WERI-Rb-1 (cell line): ENCODE results near the gene C19orf18.

ENCODE experiments used
- DNase-seq: peaks from one replicate; pipeline ENCODE4 v3.0.0-alpha.2; 2020
- H3K27ac ChIP-seq: fragments of 250-450 bp; sonication (Bioruptor Pico); 2 replicates; pipeline ENCODE4 v1.5.1; 2020; ENCODE audit warnings: mild to moderate bottlenecking, moderate library complexity
- H3K27me3 ChIP-seq: fragments of 250-450 bp; sonication (Bioruptor Pico); 2 replicates; pipeline ENCODE4 v1.5.1; 2021; ENCODE audit warnings: mild to moderate bottlenecking, low read depth, moderate library complexity; ENCODE audit not compliant: insufficient read depth, severe bottlenecking
- H3K36me3 ChIP-seq: fragments of 250-450 bp; sonication (Bioruptor Pico); 2 replicates; pipeline ENCODE4 v1.5.1; 2020; ENCODE audit warnings: mild to moderate bottlenecking, moderate library complexity
- H3K4me3 ChIP-seq: 2 replicates; pipeline ENCODE4 v1.5.1; 2011; ENCODE audit warnings: low read depth, mild to moderate bottlenecking, control low read depth, low read length
- H3K9me3 ChIP-seq: fragments of 250-450 bp; sonication (Bioruptor Pico); 2 replicates; pipeline ENCODE4 v1.5.1; 2021; ENCODE audit warnings: mild to moderate bottlenecking, moderate library complexity; ENCODE audit not compliant: severe bottlenecking
- TF ChIP-seq, protein P1 (sequence below): IDR thresholded peaks from 2 replicates; pipeline ENCODE4 v1.5.1; 2011; ENCODE audit warnings: low read depth, mild to moderate bottlenecking, control low read depth, inconsistent platforms, low read length

C19orf18 gene

DNA sequence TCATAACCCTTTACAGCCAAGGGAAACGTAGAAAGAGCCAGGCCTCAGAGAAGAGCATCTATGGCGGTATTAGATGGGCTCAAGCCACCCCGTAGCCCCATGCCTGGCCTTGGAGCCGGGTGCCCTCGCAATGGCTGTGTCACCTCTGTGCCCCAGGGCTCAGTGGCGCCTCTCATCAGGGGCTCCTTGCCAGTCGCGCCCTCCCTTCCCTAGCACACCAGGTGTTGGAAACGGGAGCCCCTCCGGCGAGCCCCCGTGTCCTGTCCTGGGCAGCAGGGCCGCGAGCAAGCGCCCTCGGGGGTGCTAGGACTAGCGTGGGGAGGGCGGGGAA is 27.3 kb downstream of the C19orf18 start:
- peak overlapping the region; percentile 85 for H3K4me3 ChIP-seq
- H3K9me3 ChIP-seq: peaks cover 10% of the 10 kb centered on the region
- peaks cover 31% of the 10 kb centered on the region for H3K36me3 ChIP-seq
- H3K27me3 ChIP-seq: no peaks in the 10 kb centered on the region
- TF ChIP-seq, protein P1, sequence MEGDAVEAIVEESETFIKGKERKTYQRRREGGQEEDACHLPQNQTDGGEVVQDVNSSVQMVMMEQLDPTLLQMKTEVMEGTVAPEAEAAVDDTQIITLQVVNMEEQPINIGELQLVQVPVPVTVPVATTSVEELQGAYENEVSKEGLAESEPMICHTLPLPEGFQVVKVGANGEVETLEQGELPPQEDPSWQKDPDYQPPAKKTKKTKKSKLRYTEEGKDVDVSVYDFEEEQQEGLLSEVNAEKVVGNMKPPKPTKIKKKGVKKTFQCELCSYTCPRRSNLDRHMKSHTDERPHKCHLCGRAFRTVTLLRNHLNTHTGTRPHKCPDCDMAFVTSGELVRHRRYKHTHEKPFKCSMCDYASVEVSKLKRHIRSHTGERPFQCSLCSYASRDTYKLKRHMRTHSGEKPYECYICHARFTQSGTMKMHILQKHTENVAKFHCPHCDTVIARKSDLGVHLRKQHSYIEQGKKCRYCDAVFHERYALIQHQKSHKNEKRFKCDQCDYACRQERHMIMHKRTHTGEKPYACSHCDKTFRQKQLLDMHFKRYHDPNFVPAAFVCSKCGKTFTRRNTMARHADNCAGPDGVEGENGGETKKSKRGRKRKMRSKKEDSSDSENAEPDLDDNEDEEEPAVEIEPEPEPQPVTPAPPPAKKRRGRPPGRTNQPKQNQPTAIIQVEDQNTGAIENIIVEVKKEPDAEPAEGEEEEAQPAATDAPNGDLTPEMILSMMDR: no peak
- peak overlapping the region; percentile 84 for H3K27ac ChIP-seq
- no peak for DNase-seq

- Histone ChIP-seq H3K27ac (no peak overlapping the region), H3K9me3 (peaks cover 10% of the 10 kb centered on the region), H3K4me3 (peak overlapping the region; percentile 85), H3K36me3 (peaks cover 38% of the 10 kb centered on the region), H3K27me3 (no peaks in the 10 kb centered on the region)
- TF ChIP-seq, protein P1: no peak
- no peak for DNase-seq
These were observed 28.0 kb downstream of the C19orf18 start for GRCh38 chr19:57946316-57946715.

DNA sequence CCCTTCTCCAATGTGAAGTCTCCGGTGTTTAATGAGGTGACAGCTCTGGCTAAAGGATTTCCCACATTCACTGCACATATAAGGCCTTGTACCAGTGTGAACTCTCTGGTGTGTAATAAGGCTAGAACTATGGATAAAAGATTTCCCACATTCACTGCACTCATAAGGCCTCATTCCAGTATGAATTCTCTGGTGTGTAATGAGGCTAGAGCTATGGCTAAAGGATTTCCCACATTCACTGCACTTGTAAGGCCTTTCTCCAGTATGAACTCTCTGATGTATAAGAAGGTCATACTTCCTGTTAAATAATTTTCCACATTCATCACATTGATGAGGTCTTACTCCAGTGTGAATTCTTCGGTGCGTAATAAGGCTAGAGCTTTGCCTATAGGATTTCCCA is 32.7 kb downstream of the C19orf18 start:
- no peak for DNase-seq
- Histone ChIP-seq H3K27ac (no peak overlapping the region), H3K36me3 (peaks cover 66% of the 10 kb centered on the region), H3K27me3 (no peaks in the 10 kb centered on the region), H3K9me3 (no peaks in the 10 kb centered on the region), H3K4me3 (no peak overlapping the region)
- TF ChIP-seq, protein P1: no peak

DNA sequence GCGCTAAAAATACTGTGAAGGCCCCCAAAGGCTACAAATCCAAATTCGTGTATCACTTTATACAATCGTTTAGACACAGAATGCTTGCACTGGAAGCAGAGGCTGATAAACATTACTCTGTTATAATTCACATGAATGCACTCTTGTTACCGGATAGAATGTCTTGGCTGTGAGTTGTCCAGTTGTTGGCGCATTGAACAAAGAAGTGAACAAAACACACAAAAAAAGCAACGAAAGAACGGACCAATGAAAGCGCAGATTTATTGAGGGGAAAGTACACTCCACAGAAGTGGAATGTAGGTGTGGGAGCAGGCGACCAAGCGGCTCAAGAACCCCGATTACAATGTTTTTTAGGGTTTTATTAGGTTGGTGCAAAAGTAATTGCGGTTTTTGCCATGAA is 38.6 kb downstream of the C19orf18 start:
- Histone ChIP-seq H3K9me3 (peaks cover 5% of the 10 kb centered on the region), H3K36me3 (peaks cover 61% of the 10 kb centered on the region), H3K27ac (no peak overlapping the region), H3K4me3 (no peak overlapping the region), H3K27me3 (no peaks in the 10 kb centered on the region)
- TF ChIP-seq, protein P1: no peak
- no peak for DNase-seq

DNA sequence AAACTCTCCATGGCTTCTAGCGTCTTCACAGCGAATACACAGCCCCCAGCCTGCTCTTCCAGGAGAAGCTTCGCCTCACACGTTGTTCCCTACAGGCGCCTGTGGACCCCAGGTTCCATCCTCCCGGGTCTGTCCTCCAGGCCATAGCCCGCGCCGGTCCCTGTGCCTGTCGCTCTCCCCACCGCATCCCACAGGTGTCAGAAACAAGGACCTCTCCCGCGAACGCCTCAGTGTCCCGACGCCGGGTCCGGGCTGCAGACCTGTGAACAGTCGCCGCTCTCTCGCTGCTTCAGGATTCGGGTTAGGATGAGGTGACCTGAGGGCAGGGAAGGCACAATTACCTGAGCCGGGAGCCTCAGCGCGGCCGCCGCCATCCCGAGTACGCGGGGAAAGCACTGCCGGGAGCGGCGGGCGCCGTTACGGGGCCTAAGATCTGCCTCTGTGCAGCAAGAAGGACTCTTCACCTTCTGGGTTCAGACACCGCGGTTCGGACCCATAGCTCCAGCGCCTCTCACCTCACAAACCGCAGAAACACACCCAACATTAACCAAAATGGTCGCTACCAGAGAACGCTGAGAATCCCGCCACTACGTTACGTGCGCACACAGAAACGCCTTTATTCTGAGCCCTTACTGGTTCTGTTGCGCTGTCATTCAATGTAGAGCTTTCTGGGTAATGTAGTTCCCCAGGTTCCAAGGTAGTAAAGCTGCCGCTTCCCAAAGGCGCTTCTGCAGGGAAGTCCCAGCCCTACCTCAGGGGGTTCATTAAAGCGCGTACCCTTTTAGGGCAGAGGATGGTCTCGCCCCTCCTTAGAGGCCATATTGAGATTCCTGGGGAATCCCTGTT is 39.3 kb downstream of the C19orf18 start, which contains the start of gene ZNF418:
Gene ZNF418 (minus strand): TSS at position 583 of the 846 bp plus-strand sequence. CDS start 1,580 bp downstream, outside the sequence.
- H3K4me3 ChIP-seq: peak within 1 kb of the TSS; percentile 88
- DNase-seq: peak; percentile 77
- H3K27ac ChIP-seq: peak within 1 kb of the TSS; percentile 87
- H3K36me3 ChIP-seq: peaks cover 64% of the 10 kb centered on the region
- peaks cover 6% of the 10 kb centered on the region for H3K9me3 ChIP-seq
- H3K27me3 ChIP-seq: no peaks in the 10 kb centered on the region
- TF ChIP-seq, protein P1: no peak
